ENCODE measurements around the gene PIP5KL1.

The PIP5KL1 gene

DNA sequence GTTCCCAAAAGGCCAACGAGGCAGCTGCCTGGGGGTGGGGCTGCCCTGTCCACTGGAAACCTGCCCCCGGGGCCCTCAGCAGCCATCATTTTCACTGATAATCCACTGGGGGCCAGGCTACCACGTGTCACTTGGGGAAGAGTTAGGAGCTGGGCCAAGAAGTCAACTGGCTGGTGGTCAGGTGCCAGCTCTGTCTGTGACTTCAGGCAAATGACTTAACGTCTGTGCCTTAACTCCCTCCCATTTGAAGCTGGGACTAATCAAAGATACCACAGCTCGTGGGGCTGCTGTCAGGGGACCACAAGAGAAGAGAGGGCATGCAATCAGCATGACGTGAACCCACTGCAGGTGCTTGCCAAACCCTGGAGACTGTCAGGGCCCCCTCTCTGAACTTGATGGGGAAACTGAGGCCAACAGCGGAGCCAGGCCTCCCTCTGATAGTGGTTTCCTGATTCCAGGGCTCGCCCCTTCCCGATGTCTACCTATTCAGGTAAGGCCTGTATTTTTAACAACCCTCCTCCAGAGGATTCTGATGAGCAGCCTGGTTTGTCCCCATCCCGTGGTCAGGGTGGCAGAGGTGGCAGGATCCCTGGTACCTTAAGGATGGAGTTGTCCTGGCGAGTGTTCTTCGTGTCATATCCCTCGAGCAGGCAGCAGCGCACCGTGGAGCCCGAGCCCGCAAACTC, 19.4 kb upstream of the PIP5KL1 start:
- Histone ChIP-seq H3F3A (ENCODE audit: insufficient read depth, low read length) (no peaks in the 10 kb centered on the region), H3K27ac (ENCODE audit: low read depth, low read length, poor library complexity, severe bottlenecking) (peak overlapping the region; percentile 43), H3K36me3 (ENCODE audit: insufficient read depth, low read length) (peaks cover 49% of the 10 kb centered on the region), H3K4me3 (ENCODE audit: low read depth, low read length, poor library complexity, severe bottlenecking) (no peak overlapping the region), H3K27me3 (ENCODE audit: insufficient read depth, low read length) (no peaks in the 10 kb centered on the region), H3K9me2 (ENCODE audit: low read depth, low read length) (no peaks in the 10 kb centered on the region), H3K4me2 (ENCODE audit: low read length) (no peak overlapping the region), H4K20me1 (ENCODE audit: insufficient read depth, low read length) (no peaks in the 10 kb centered on the region), H3K79me2 (ENCODE audit: insufficient read depth, low read length) (peaks cover 20% of the 10 kb centered on the region), H3K4me1 (ENCODE audit: insufficient read depth, low read length, severe bottlenecking) (peaks cover 18% of the 10 kb centered on the region), H2AFZ (ENCODE audit: low read length) (no peak overlapping the region), H3K9me3 (ENCODE audit: low read length) (no peaks in the 10 kb centered on the region), H3K9ac (ENCODE audit: low read length) (no peak overlapping the region)
- no peak for TF ChIP-seq CTCF (IDR thresholded peaks at IDR 0.05; ENCODE audit: low read length)
- TF ChIP-seq EZH2 (IDR thresholded peaks at IDR 0.05; ENCODE audit: borderline replicate concordance, low read length): no peak

- no peaks in the 10 kb centered on the region for H3K27me3 ChIP-seq (ENCODE audit: insufficient read depth, low read length)
- H3K4me1 ChIP-seq (ENCODE audit: insufficient read depth, low read length, severe bottlenecking): peaks cover 6% of the 10 kb centered on the region
- H3K27ac ChIP-seq (ENCODE audit: low read depth, low read length, poor library complexity, severe bottlenecking): no peak overlapping the region
- H4K20me1 ChIP-seq (ENCODE audit: insufficient read depth, low read length): no peaks in the 10 kb centered on the region
- H3K9me2 ChIP-seq (ENCODE audit: low read depth, low read length): no peaks in the 10 kb centered on the region
- H3F3A ChIP-seq (ENCODE audit: insufficient read depth, low read length): no peaks in the 10 kb centered on the region
- 0 out of 2 replicates have a peak, but pooled peaks cover 1% of the 10 kb centered on the region for H3K79me2 ChIP-seq (ENCODE audit: insufficient read depth, low read length)
- peaks cover 68% of the 10 kb centered on the region for H3K36me3 ChIP-seq (ENCODE audit: insufficient read depth, low read length)
- no peak overlapping the region for H3K9ac ChIP-seq (ENCODE audit: low read length)
- no peak for TF ChIP-seq CTCF (IDR thresholded peaks at IDR 0.05; ENCODE audit: low read length)
- TF ChIP-seq EZH2 (IDR thresholded peaks at IDR 0.05; ENCODE audit: borderline replicate concordance, low read length): no peak
- no peak overlapping the region for H2AFZ ChIP-seq (ENCODE audit: low read length)
- H3K9me3 ChIP-seq (ENCODE audit: low read length): no peaks in the 10 kb centered on the region
- H3K4me2 ChIP-seq (ENCODE audit: low read length): no peak overlapping the region
- no peak overlapping the region for H3K4me3 ChIP-seq (ENCODE audit: low read depth, low read length, poor library complexity, severe bottlenecking)
Observed at GRCh38 chr9:127947841-127948710, 17.5 kb upstream of the PIP5KL1 start.

- Histone ChIP-seq H3K27ac (ENCODE audit: low read depth, low read length, poor library complexity, severe bottlenecking) (no peak overlapping the region), H3K36me3 (ENCODE audit: insufficient read depth, low read length) (peaks cover 74% of the 10 kb centered on the region)
Observed at GRCh38 chr9:127946728-127947127, 16.2 kb upstream of the PIP5KL1 start.

More at GRCh38 chr9:127946728-127947127, 16.2 kb upstream of the PIP5KL1 start:
- H3K9me3 ChIP-seq (ENCODE audit: low read length): no peaks in the 10 kb centered on the region
- no peak overlapping the region for H3K9ac ChIP-seq (ENCODE audit: low read length)
- H3K79me2 ChIP-seq (ENCODE audit: insufficient read depth, low read length): no peaks in the 10 kb centered on the region
- H3K4me1 ChIP-seq (ENCODE audit: insufficient read depth, low read length, severe bottlenecking): peaks cover 6% of the 10 kb centered on the region
- no peaks in the 10 kb centered on the region for H3K9me2 ChIP-seq (ENCODE audit: low read depth, low read length)
- no peak for TF ChIP-seq CTCF (IDR thresholded peaks at IDR 0.05; ENCODE audit: low read length)
- no peak for TF ChIP-seq EZH2 (IDR thresholded peaks at IDR 0.05; ENCODE audit: borderline replicate concordance, low read length)
- no peaks in the 10 kb centered on the region for H3K27me3 ChIP-seq (ENCODE audit: insufficient read depth, low read length)
- no peaks in the 10 kb centered on the region for H4K20me1 ChIP-seq (ENCODE audit: insufficient read depth, low read length)
- no peak overlapping the region for H3K4me3 ChIP-seq (ENCODE audit: low read depth, low read length, poor library complexity, severe bottlenecking)
- no peak overlapping the region for H3K4me2 ChIP-seq (ENCODE audit: low read length)
- H2AFZ ChIP-seq (ENCODE audit: low read length): no peak overlapping the region
- H3F3A ChIP-seq (ENCODE audit: insufficient read depth, low read length): no peaks in the 10 kb centered on the region
